Measurements from ENCODE around the gene APCDD1. TPM values are rescaled to one million over a fixed set of nuclear protein-coding genes. Genes with fewer than 3 reads are reported as not detected.

APCDD1 gene
- polyA plus RNA-seq, 1 of the 3 experiments (the other 2 are of a cell fraction): 0.02 TPM

GRCh38 chr18:10508591-10508990 lies 54.2 kb downstream of the APCDD1 start:
- POLR2A ChIA-PET: no interaction called here
- Histone ChIP-seq H3K9ac (no peak overlapping the region), H3K4me3 (ENCODE audit: low read depth in 2 of 2, low read length in 1 of 2) (no peak overlapping the region), H3K27ac (ENCODE audit: low read depth in 2 of 2, low read length in 1 of 2) (no peak overlapping the region), H3K9me3 (peaks cover 15% of the 10 kb centered on the region; the same call in 1 of the 2 replicates), H4K20me1 (ENCODE audit: insufficient read depth) (no peaks in the 10 kb centered on the region), H3K27me3 (ENCODE audit: insufficient read depth) (no peaks in the 10 kb centered on the region), H3F3A (replicated peaks; ENCODE audit: insufficient read depth) (no peaks in the 10 kb centered on the region), H3K4me2 (no peak overlapping the region), H3K36me3 (replicated peaks in 1 of 2; ENCODE audit: control insufficient read depth in 1 of 2, insufficient read depth in 2 of 2, low read length in 1 of 2) (no peaks in the 10 kb centered on the region), H3K9me2 (no peaks in the 10 kb centered on the region), H2AFZ (ENCODE audit: low read depth) (no peak overlapping the region), H3K4me1 (ENCODE audit: control insufficient read depth in 1 of 2, insufficient read depth in 2 of 2, low read depth in 1 of 2, low read length in 1 of 2) (no peaks in the 10 kb centered on the region), H3K79me2 (ENCODE audit: insufficient read depth) (no peaks in the 10 kb centered on the region)
- TF ChIP-seq TAF1 (IDR thresholded peaks at IDR 0.05; ENCODE audit: borderline replicate concordance, low read depth, low read length): no peak
- no peak for TF ChIP-seq POLR2AphosphoS5 (IDR thresholded peaks at IDR 0.05; ENCODE audit: low read depth, low read length)
- TF ChIP-seq IRF3 (IDR thresholded peaks at IDR 0.05; ENCODE audit: low read depth, low read length): no peak
- no peak for TF ChIP-seq MEF2A (IDR thresholded peaks at IDR 0.05; ENCODE audit: borderline replicate concordance, low read depth)
- TF ChIP-seq RAD21 (IDR thresholded peaks at IDR 0.05; ENCODE audit: low read length): no peak
- no peak for TF ChIP-seq GATA2 (CRISPR knock-in tag; IDR thresholded peaks at IDR 0.05)
- TF ChIP-seq EP300 (IDR thresholded peaks at IDR 0.05; ENCODE audit: borderline replicate concordance in 1 of 2, low read depth in 1 of 2, low read length in 1 of 2): no peak
- no peak for TF ChIP-seq NFIC (IDR thresholded peaks at IDR 0.05; ENCODE audit: borderline replicate concordance)
- no peak for TF ChIP-seq PBX3 (IDR thresholded peaks at IDR 0.05)
- no peak for TF ChIP-seq RCOR1 (IDR thresholded peaks at IDR 0.05; ENCODE audit: low read length)
- TF ChIP-seq RXRA (IDR thresholded peaks at IDR 0.05; ENCODE audit: borderline replicate concordance, low read depth): no peak
- no peak for TF ChIP-seq RFX5 (IDR thresholded peaks at IDR 0.05; ENCODE audit: low read length)
- TF ChIP-seq ELF1 (IDR thresholded peaks at IDR 0.05): no peak
- TF ChIP-seq NRF1 (IDR thresholded peaks at IDR 0.05; ENCODE audit: low read depth, low read length): no peak
- no peak for TF ChIP-seq FOSL2 (IDR thresholded peaks at IDR 0.05; ENCODE audit: borderline replicate concordance, low read depth)
- TF ChIP-seq ZBTB33 (IDR thresholded peaks at IDR 0.05; ENCODE audit: borderline replicate concordance, low read depth): no peak
- no peak for TF ChIP-seq USF1 (IDR thresholded peaks at IDR 0.05; ENCODE audit: borderline replicate concordance, low read depth)
- DNase-seq: no peak
- CTCF ChIA-PET: interaction anchor here (1.0 to 3.1 kb wide), 3 partner anchors 10 to 537 kb away, joined by 4 to 19 read pairs (median 6); no protein-coding TSS in a partner anchor
